ENCODE results near the gene IFT22.
"Not testable (repeated sequence)": the region's sequence is repeated elsewhere in the genome, so short reads cannot be mapped to it uniquely, and the experiment has no call there.

- not testable (repeated sequence) for TF ChIP-seq CTCF (IDR thresholded peaks at IDR 0.05; ENCODE audit: low read depth, low read length); EZH2phosphoT487 (IDR thresholded peaks at IDR 0.05; ENCODE audit: low read depth)
Measured at GRCh38 chr7:101349300-101349699, 27.7 kb upstream of the IFT22 start.

All from OCI-LY3 (cell line).